COLO668 (cell line): ENCODE data around the gene PKD2.
"Not testable (repeated sequence)": the region's sequence is repeated elsewhere in the genome, so short reads cannot be mapped to it uniquely, and the experiment has no call there.

ENCODE experiments used
- DNase-seq: peaks from one replicate; lab custom pipeline; 2025; ENCODE audit not compliant: unreplicated experiment; lab: John Stamatoyannopoulos, UW

PKD2 gene

GRCh38 chr4:88109123-88109881, 101.9 kb downstream of the PKD2 start:
- no peak for DNase-seq

GRCh38 chr4:88110826-88111225, 103.4 kb downstream of the PKD2 start:
- DNase-seq = no peak

GRCh38 chr4:88112856-88113255, 105.4 kb downstream of the PKD2 start:
- no peak for DNase-seq

GRCh38 chr4:88115587-88115986, 108.2 kb downstream of the PKD2 start:
- no peak for DNase-seq

GRCh38 chr4:88119943-88120342, 112.5 kb downstream of the PKD2 start:
- no peak for DNase-seq

GRCh38 chr4:88122260-88122659, 114.8 kb downstream of the PKD2 start:
- not testable (repeated sequence) for DNase-seq
